Activated naive CD8-positive, alpha-beta T cell (primary cell): Measurements from ENCODE around the gene LIMA1.
"Not testable (repeated sequence)": the region's sequence is repeated elsewhere in the genome, so short reads cannot be mapped to it uniquely, and the experiment has no call there.

Experiments used
- H3K27ac Mint-ChIP-seq: one replicate; pipeline ENCODE4 v1.8.0; 2021; ENCODE audit warnings: mixed read lengths
- H3K27me3 Mint-ChIP-seq: one replicate; pipeline ENCODE4 v1.8.0; 2021; ENCODE audit warnings: mixed read lengths
- H3K36me3 Mint-ChIP-seq: one replicate; pipeline ENCODE4 v1.8.0; 2021; ENCODE audit warnings: mixed read lengths
- H3K4me1 Mint-ChIP-seq: one replicate; pipeline ENCODE4 v1.8.0; 2021; ENCODE audit warnings: low read depth, mixed read lengths
- H3K4me3 Mint-ChIP-seq: one replicate; pipeline ENCODE4 v1.8.0; 2021; ENCODE audit warnings: mild to moderate bottlenecking, mixed read lengths
- H3K9me3 Mint-ChIP-seq: one replicate; pipeline ENCODE4 v1.8.0; 2021; ENCODE audit warnings: low read depth, mixed read lengths

Gene LIMA1

DNA sequence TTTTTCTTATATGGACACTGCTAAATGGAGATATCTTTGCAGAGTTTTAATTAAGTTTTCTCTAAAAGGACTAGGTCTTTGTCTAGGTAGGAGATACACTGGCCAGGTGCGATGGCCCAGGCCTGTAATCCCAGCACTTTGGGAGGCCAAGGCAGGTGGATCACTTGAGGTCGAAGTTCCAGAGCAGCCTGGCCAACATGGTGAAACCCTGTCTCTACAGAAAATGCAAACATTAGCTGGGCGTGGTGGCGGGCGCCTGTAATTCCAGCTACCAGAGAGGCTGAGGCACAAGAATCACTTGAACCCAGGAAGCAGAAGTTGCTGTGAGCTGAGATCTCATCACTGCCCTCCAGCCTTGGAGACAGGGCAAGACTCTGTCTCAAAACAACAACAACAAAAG, 99.1 kb downstream of the LIMA1 start:
- no peaks in the 10 kb centered on the region for H3K27me3 Mint-ChIP-seq

DNA sequence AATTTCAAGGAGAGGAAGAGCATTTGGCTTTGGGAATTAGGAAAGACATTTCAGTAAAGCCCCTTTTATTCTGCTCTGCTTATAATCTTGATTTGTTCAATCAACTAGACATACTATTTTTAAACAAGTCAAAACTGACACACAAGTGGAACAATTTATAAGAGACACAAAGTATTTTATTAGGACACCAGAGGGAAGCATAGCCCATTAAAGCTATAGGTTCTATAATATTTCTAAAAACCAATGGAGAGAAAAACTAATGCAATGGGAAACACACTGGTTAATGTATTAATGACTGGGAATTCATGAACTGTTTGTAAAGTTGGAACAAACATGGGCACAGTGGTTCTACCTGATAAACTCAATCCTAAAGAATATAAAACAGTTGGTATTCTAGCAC, 100.9 kb downstream of the LIMA1 start:
- H3K27me3 Mint-ChIP-seq, result no peaks in the 10 kb centered on the region
- H3K36me3 Mint-ChIP-seq, result no peaks in the 10 kb centered on the region

More for the DNA sequence above, 99.1 kb downstream of the LIMA1 start:
- no peak overlapping the region for H3K4me3 Mint-ChIP-seq
- no peaks in the 10 kb centered on the region for H3K9me3 Mint-ChIP-seq
- peaks cover 2% of the 10 kb centered on the region for H3K36me3 Mint-ChIP-seq
- H3K4me1 Mint-ChIP-seq, result peaks cover 40% of the 10 kb centered on the region
- H3K27ac Mint-ChIP-seq, result no peak overlapping the region

DNA sequence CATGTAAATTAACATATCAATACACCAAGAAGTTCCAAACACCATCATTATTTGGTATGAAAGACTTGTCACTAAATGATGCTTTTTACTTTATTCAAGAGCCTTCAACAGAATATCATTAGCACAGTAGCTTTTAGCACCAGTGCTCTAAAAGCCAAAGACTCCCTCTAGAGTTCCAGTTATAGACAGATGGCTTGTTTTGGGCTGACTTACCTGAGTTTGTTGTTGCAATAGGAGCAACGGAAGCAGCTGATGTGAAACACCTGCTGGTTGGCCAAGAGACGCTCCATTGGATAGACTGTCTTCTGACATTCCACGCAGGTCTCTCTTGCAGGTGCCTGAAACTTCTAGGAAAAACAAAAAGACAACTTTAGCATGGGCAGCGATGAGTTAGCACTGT, 101.6 kb downstream of the LIMA1 start:
- Mint-ChIP-seq H3K4me1 (peaks cover 15% of the 10 kb centered on the region), H3K27ac (peak overlapping the region; percentile 17), H3K9me3 (no peaks in the 10 kb centered on the region), H3K4me3 (no peak overlapping the region), H3K27me3 (no peaks in the 10 kb centered on the region), H3K36me3 (no peaks in the 10 kb centered on the region)

More for the DNA sequence above, 100.9 kb downstream of the LIMA1 start:
- Mint-ChIP-seq H3K9me3 (no peaks in the 10 kb centered on the region), H3K27ac (no peak overlapping the region), H3K4me3 (no peak overlapping the region), H3K4me1 (peaks cover 23% of the 10 kb centered on the region)

DNA sequence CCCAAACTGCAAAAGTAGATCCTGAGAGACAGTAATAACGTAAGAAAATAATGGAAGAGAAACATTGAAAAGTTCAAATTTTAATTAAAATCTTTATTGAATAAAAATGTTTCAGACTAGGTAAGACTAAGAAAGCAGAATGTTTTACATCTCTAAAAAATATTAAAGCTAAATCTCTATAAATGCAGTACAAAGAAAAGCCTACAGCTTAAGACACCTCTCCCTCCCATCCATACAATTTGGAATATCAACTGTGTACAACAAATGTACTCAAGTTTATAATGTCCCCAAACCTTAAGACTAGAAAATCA, 107.6 kb downstream of the LIMA1 start:
- no peak overlapping the region for H3K4me3 Mint-ChIP-seq
- H3K9me3 Mint-ChIP-seq, result no peaks in the 10 kb centered on the region
- H3K4me1 Mint-ChIP-seq, result no peaks in the 10 kb centered on the region
- no peak overlapping the region for H3K27ac Mint-ChIP-seq
- no peaks in the 10 kb centered on the region for H3K27me3 Mint-ChIP-seq
- H3K36me3 Mint-ChIP-seq, result no peaks in the 10 kb centered on the region

DNA sequence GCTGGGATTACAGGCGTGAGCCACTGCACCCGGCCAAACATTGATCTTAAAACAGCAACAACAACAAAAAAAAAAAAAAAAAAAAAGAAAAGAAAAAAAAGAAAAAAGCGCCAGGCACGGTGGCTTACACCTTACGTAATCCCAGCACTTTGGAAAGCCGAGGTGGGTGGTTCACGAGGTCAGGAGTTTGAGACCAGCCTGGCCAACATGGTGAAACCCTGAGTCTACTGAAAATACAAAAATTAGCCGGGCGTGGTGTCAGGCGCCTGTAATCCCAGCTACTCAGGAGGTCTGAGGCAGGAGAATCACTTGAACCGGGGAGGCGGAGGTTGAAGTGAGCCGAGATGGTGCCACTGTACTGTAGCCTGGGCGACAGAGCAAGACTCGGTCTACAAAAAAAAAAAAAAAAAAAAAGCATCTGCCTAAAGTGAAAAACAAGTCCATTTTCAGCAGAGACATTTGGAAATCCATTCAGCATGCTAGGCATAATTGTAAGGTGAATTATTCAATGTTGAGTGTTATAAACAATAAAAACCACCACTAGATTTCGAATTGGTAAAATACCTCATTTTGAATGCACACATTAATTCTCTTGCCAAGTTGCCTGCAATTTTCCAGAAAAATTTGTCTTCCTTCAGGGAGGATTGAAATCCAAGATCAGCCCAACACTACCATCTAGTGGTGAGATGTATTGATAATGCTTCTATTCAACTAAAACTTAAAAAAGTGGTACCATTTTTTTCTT, 108.2 kb downstream of the LIMA1 start:
- Mint-ChIP-seq H3K4me3 (no peak overlapping the region), H3K36me3 (no peaks in the 10 kb centered on the region), H3K27me3 (no peaks in the 10 kb centered on the region), H3K9me3 (no peaks in the 10 kb centered on the region), H3K4me1 (no peaks in the 10 kb centered on the region), H3K27ac (no peak overlapping the region)

DNA sequence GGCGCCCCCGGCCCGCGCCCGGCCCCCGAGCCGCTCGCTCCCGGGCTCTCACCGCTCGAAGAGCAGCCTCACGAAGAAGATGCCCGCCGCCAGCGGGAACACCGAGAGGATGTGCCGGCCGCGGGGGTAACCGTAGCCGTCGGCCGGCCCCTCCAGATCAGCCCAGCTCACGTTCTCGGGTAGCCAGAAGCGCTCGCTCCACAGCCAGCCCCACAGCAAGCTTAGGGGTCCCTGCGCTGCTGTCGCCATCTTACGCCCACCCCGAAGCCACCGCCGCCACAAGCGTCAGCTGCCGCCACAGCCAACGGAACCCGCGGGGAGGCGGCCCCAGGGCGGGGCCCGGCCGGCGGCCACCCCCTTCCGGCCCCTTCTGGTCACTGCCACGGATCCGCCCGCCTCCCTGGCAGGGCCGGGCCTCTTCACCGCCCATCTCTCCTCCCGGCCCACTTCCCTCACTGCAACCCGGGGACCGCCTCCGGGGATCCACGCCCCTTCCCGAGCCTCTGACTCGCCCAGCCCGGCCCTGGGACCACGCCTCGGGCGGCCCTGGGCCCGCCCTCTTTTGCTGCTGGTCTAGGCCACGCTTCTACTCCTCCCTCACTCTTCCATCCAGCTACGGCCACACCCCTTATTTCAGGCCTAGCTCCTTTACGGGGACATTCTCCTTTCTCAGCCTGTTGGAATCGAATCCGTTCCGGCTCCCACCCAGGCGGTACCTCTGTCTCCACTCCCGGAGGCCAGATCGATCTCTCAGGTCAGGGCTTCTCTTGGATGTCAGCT, 116.1 kb downstream of the LIMA1 start, which contains the start of gene CERS5:
Gene CERS5 (minus strand): TSS at position 321 of the 780 bp plus-strand sequence. CDS start 72 bp downstream, at position 249.
- Mint-ChIP-seq H3K27ac (peak within 1 kb of the TSS; percentile 94), H3K4me3 (peak within 1 kb of the TSS; percentile 94), H3K4me1 (peaks cover 30% of the 10 kb centered on the region), H3K36me3 (peaks cover 4% of the 10 kb centered on the region), H3K27me3 (no peaks in the 10 kb centered on the region), H3K9me3 (no peaks in the 10 kb centered on the region)

DNA sequence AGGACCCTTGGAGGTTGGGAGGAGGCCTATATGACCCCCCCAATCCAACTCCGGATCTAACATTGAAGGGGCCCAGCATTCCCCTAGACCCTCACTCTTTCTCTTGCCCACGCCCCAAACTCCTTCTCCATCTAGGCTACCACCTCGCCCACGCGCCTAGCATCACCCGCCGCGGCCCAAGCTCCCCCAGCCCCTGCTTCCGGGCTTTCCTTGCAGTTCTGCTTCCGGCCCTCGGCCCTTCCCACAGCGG, 116.6 kb downstream of the LIMA1 start:
- H3K27me3 Mint-ChIP-seq, result no peaks in the 10 kb centered on the region
- peak overlapping the region; percentile 94 for H3K4me3 Mint-ChIP-seq
- no peaks in the 10 kb centered on the region for H3K9me3 Mint-ChIP-seq
- peak overlapping the region; percentile 94 for H3K27ac Mint-ChIP-seq
- peaks cover 32% of the 10 kb centered on the region for H3K4me1 Mint-ChIP-seq
- H3K36me3 Mint-ChIP-seq, result peaks cover 4% of the 10 kb centered on the region

DNA sequence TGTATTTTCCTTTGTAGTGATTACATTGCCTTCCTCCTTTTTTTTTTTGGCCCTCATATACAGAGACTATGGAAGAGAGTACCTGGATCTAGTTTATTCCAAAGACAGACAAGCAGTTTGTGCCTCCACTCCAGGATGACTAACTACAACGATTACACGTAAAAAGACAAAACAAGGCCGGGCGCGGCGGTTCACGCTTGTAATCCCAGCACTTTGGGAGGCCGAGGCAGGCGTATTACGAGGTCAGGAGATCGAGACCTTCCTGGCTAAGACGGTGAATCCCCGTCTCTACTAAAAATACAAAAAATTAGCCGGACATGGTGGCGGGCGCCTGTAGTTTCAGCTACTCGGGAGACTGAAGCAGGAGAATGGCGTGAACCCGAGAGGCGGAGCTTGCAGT, 118.4 kb downstream of the LIMA1 start:
- peak overlapping the region; percentile 36 for H3K4me3 Mint-ChIP-seq
- no peaks in the 10 kb centered on the region for H3K9me3 Mint-ChIP-seq
- peak overlapping the region; percentile 18 for H3K27ac Mint-ChIP-seq
- peaks cover 4% of the 10 kb centered on the region for H3K36me3 Mint-ChIP-seq
- no peaks in the 10 kb centered on the region for H3K27me3 Mint-ChIP-seq
- peaks cover 42% of the 10 kb centered on the region for H3K4me1 Mint-ChIP-seq

DNA sequence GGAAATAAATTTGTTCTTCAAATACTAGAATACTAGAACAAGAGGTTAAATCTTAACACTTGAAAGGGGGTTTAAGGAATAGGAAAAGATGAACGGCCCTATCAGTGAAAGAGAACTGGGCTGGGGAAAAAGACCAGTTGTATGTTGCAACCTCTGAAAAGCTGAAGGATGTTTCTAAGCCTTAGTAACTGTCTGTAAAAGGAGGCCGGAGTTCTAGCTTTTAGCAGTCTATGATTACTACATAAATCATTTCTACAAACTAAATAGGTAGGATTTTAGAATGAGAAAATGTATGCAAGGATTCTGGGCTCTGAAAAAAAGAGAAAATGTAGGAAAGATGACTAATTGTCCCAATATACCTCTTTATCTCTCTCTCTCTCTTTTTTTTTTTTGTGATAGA, 121.1 kb downstream of the LIMA1 start:
- Mint-ChIP-seq H3K36me3 (peaks cover 7% of the 10 kb centered on the region), H3K4me3 (no peak overlapping the region), H3K27ac (no peak overlapping the region), H3K9me3 (no peaks in the 10 kb centered on the region), H3K4me1 (peaks cover 48% of the 10 kb centered on the region), H3K27me3 (no peaks in the 10 kb centered on the region)

DNA sequence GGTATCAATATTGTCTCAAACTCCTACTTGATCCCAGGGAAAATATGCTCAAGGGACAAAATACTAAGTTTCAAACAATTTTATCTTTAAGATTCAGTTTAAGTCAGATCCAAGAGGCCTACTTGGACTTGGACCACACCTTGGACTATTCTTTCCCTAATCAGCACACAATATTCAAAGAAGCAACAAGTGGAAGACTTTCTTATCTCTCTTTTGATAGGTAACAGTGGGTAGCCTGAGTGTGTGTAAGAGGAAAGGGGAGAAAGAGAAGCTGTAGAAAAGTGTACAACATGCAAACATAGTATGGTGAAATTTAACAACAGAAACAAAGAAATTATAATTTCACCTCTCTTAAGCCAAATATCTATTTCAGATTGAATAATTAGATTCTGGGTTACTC, 122.7 kb downstream of the LIMA1 start:
- H3K4me3 Mint-ChIP-seq, result no peak overlapping the region
- peaks cover 3% of the 10 kb centered on the region for H3K36me3 Mint-ChIP-seq
- H3K27me3 Mint-ChIP-seq, result no peaks in the 10 kb centered on the region
- peaks cover 43% of the 10 kb centered on the region for H3K4me1 Mint-ChIP-seq
- no peaks in the 10 kb centered on the region for H3K9me3 Mint-ChIP-seq
- peak overlapping the region; percentile 51 for H3K27ac Mint-ChIP-seq

DNA sequence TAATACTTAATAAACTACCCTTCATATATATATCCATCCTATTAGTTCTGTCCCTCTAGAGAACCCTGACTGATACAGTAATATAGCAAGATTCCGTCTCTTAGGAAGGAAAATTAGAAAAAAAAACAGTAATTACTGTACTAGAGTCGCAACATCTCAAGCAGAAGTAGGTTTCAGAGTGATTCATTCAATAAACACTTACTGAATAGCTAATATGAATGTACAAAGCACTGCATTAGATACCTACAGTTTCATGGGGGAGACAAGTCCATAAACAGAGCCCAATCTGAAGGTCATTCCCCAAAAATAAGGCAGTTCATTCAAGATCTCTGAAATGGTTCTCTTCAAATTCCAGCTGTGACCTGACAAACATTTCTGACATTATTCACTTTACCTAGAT, 126.1 kb downstream of the LIMA1 start:
- Mint-ChIP-seq H3K4me3 (no peak overlapping the region), H3K9me3 (no peaks in the 10 kb centered on the region), H3K27me3 (no peaks in the 10 kb centered on the region), H3K36me3 (peaks cover 3% of the 10 kb centered on the region), H3K4me1 (peaks cover 26% of the 10 kb centered on the region), H3K27ac (peak overlapping the region; percentile 30)

DNA sequence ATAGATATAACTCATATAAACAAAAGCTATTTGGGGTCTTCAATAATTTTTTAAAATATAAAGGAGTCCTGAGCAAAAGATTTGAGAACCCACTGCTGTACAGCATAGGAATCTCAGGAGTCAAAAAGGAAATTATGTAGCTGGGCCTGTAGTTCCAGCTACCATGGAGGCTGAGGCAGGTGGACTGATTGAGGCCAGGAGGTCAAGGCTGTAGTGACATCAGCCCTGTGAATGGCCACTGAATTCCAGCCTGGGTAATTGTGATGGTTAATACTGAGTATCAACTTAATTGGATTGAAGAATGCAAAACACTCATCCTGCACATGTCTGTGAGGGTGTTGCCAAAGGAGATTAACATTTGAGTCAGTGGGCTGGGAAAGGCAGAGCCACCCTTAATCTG, 126.7 kb downstream of the LIMA1 start:
- H3K4me3 Mint-ChIP-seq, result no peak overlapping the region
- H3K4me1 Mint-ChIP-seq, result peaks cover 27% of the 10 kb centered on the region
- peaks cover 3% of the 10 kb centered on the region for H3K36me3 Mint-ChIP-seq
- no peaks in the 10 kb centered on the region for H3K9me3 Mint-ChIP-seq
- no peak overlapping the region for H3K27ac Mint-ChIP-seq
- H3K27me3 Mint-ChIP-seq, result no peaks in the 10 kb centered on the region

DNA sequence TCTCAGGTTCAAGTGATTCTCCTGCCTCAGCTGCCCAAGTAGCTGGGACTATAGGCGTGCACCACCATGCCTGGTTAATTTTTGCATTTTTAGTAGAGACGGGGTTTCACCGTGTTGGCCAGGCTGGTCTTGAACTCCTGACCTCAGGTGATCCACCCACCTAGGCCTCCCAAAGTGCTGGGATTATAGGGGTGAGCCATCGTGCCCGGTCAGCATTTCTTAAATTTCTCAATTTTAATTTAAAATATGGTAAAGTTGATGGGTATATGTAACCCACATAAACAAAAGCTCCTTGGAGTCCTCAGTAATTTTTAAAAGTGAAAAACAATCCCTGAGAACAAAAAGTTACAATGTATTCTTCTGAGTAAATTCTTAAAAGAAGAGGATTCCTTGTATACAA, 128.4 kb downstream of the LIMA1 start:
- not testable (repeated sequence) for H3K9me3 Mint-ChIP-seq, H3K27ac Mint-ChIP-seq, H3K4me3 Mint-ChIP-seq, H3K27me3 Mint-ChIP-seq, H3K36me3 Mint-ChIP-seq
- peaks cover 26% of the 10 kb centered on the region for H3K4me1 Mint-ChIP-seq

DNA sequence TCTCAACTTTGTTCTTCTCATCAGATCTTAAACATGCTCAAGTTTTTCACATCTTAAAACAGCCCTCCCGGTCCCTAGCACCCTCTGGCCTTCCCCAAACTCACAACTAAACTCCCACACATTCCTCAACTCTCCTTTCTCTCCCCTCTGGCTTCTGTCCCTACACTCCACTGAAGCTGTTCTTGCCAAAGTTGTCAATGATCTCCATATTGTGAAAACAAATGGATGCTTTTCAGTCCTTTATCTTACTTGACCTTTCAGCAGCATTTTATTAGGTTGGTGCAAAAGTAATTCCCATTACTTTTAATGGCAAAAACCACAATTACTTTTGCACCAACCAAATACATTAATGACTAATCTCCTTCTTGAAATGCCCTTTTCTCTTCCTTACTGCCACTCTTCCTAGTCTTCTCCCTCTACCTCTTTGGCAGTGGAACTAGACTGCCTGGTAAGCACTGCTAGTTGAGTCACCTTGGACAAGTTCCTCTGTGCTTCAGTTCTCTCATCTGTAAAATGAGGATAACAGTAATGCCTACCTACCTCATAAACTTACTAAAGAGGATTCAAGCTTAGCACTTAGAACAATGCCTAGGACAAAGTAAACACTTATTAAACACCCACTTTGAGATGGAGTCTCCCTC, 132.2 kb downstream of the LIMA1 start:
- Mint-ChIP-seq H3K27me3 (no peaks in the 10 kb centered on the region), H3K36me3 (no peaks in the 10 kb centered on the region), H3K4me3 (no peak overlapping the region), H3K4me1 (peaks cover 19% of the 10 kb centered on the region), H3K27ac (peak overlapping the region; percentile 42), H3K9me3 (no peaks in the 10 kb centered on the region)

DNA sequence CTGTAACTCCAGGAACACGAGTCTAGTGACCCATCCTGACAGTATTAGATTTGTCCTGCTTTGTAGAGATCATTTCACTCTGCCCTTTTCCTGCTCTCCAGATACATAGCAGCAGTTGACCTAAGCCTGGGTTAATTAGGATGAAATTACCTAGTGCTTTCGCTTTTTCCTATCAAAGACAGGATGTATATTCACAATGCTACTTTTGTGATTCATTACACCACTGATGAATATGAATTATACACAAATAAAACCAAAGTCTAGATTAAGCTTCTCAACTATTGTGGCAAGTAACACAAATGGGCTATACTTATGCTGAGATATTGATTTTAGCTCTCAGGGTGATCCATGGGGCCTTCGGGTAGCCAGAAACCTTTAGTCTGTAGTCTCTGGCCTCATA, 134.0 kb downstream of the LIMA1 start:
- Mint-ChIP-seq H3K27me3 (no peaks in the 10 kb centered on the region), H3K4me3 (no peak overlapping the region), H3K9me3 (no peaks in the 10 kb centered on the region), H3K27ac (no peak overlapping the region), H3K4me1 (peaks cover 26% of the 10 kb centered on the region), H3K36me3 (peaks cover 1% of the 10 kb centered on the region)
